ENCODE data around the gene CCDC40. TPM values are rescaled to one million over a fixed set of nuclear protein-coding genes. Genes with fewer than 3 reads are reported as not detected.

CCDC40 gene
- total and polyA plus RNA-seq, 3 experiments from 2014 or later: 3.6 to 4.3 TPM; not detected in 1

Other genes with a start within 250 kb of the CCDC40 start
- 1 to 10 TPM; 1.9 to 2.2 TPM for gene CBX8, start 239.6 kb upstream of the CCDC40 start, total RNA-seq
- 0.91 TPM for gene CBX8, start 239.6 kb upstream of the CCDC40 start, polyA plus RNA-seq
- gene CBX4, start 197.2 kb upstream of the CCDC40 start, total RNA-seq: 10 to 100 TPM in 1 of 2 experiments, 1 to 10 TPM in 1; 9.8 to 12.2 TPM
- gene CBX4, start 197.2 kb upstream of the CCDC40 start, polyA plus RNA-seq: 12.1 TPM
- gene TBC1D16, start 770 bp upstream of the CCDC40 start, total RNA-seq: 1 to 10 TPM; 3.5 to 4.3 TPM
- gene TBC1D16, start 770 bp upstream of the CCDC40 start, polyA plus RNA-seq: 0.33 TPM
- 10 to 100 TPM; 30.5 to 31.0 TPM for gene GAA, start 64.9 kb downstream of the CCDC40 start, total RNA-seq
- 13.7 TPM for gene GAA, start 64.9 kb downstream of the CCDC40 start, polyA plus RNA-seq
- gene EIF4A3, start 110.5 kb downstream of the CCDC40 start, total RNA-seq: 100 to 1,000 TPM; 174 to 181 TPM
- 77.6 TPM for gene EIF4A3, start 110.5 kb downstream of the CCDC40 start, polyA plus RNA-seq
- not detected for gene CARD14, start 133.4 kb downstream of the CCDC40 start, total RNA-seq
- gene CARD14, start 133.4 kb downstream of the CCDC40 start, polyA plus RNA-seq: not detected
- 10 to 100 TPM; 23.2 to 27.2 TPM for gene SGSH, start 183.7 kb downstream of the CCDC40 start, total RNA-seq
- 46.7 TPM for gene SGSH, start 183.7 kb downstream of the CCDC40 start, polyA plus RNA-seq
- 10 to 100 TPM; 18.1 to 19.6 TPM for gene SLC26A11, start 183.8 kb downstream of the CCDC40 start, total RNA-seq
- gene SLC26A11, start 183.8 kb downstream of the CCDC40 start, polyA plus RNA-seq: 7.0 TPM
- 100 to 1,000 TPM; 184 to 185 TPM for gene RNF213, start 224.2 kb downstream of the CCDC40 start, total RNA-seq
- gene RNF213, start 224.2 kb downstream of the CCDC40 start, polyA plus RNA-seq: 75.7 TPM

Measured in CD8-positive, alpha-beta memory T cell (primary cell).